Uterus (tissue), 4 donors: ENCODE results near the gene ARR3. TPM values are rescaled to one million over a fixed set of nuclear protein-coding genes. Genes with fewer than 3 reads are reported as not detected.

ENCODE experiments used
- DNase-seq, 2 donors: peaks; one replicate each; pipeline ENCODE4 v3.0.0-alpha.2; 2019 to 2020
- H3K27ac ChIP-seq, 2 donors: fragments of 200-600 bp; sonication (generic); 1 replicate in 1 of 2; 2 replicates in 1 of 2; pipeline ENCODE4 v1.5.1; 2016 to 2018
- H3K27me3 ChIP-seq, 2 donors: fragments of 200-600 bp; sonication (generic); one replicate each; pipeline ENCODE4 v1.5.1; 2018 to 2019; ENCODE audit warnings: control low read depth in 1 of 2
- H3K36me3 ChIP-seq, 2 donors: fragments of 200-600 bp; sonication (generic); one replicate each; pipeline ENCODE4 v1.5.1; 2019; ENCODE audit warnings: control low read depth in 1 of 2
- H3K4me1 ChIP-seq, 2 donors: fragments of 200-600 bp; sonication (generic); one replicate each; pipeline ENCODE4 v1.5.1; 2018 to 2019; ENCODE audit warnings: control low read depth in 1 of 2
- H3K4me3 ChIP-seq, 2 donors: fragments of 200-600 bp; sonication (generic); 1 replicate in 1 of 2; 2 replicates in 1 of 2; pipeline ENCODE4 v1.5.1; 2018 to 2019; ENCODE audit warnings: mild to moderate bottlenecking in 1 of 2
- H3K9me3 ChIP-seq, 2 donors: fragments of 200-600 bp; sonication (generic); one replicate each; pipeline ENCODE4 v1.5.1; 2019; ENCODE audit warnings: control low read depth in 1 of 2
- POLR2A ChIP-seq, 2 donors: fragments of 450-650 bp; IDR thresholded peaks; one replicate each; pipeline ENCODE4 v1.6.1; 2016; ENCODE audit warnings: antibody characterized with exemption in 2 of 2, mild to moderate bottlenecking in 1 of 2, moderate library complexity in 1 of 2
- intact Hi-C: fragments of 100-400 bp; cut with DNase I; formaldehyde crosslinking; loops from one replicate; pipeline ENCODE4 v1.15.1; 2023; ENCODE audit warnings: low total_unique reads
- small RNA-seq: library from RNA; depleted of rRNA; stranded (forward); fragments of <200 nt; gene quantifications from one replicate; pipeline ENCODE3, GENCODE V24; 2016
- total RNA-seq, 4 donors: library from RNA; depleted of rRNA in 3 of 4; stranded (reverse); fragments of >200 nt in 3 of 4; gene quantifications; one replicate each; pipeline versions ENCODE4 v1.1.0 to v1.2.4, GENCODE V29; 2014 to 2023
- TF ChIP-seq, protein P1 (sequence below), 4 experiments: fragments of 200-600 bp in 2 of 4; fragments of 450-650 bp in 2 of 4; sonication (generic) in 2 of 4; IDR thresholded peaks; one replicate each; pipeline ENCODE4 v1.5.1; 2016 to 2019; ENCODE audit warnings: antibody characterized with exemption in 4 of 4, mild to moderate bottlenecking in 2 of 4, moderate library complexity in 1 of 4
- donor health status: DM: yes; HTN: yes; CAD: no.

Gene ARR3
- total RNA-seq, 4 donors from 2014 or later, result not detected

DNA sequence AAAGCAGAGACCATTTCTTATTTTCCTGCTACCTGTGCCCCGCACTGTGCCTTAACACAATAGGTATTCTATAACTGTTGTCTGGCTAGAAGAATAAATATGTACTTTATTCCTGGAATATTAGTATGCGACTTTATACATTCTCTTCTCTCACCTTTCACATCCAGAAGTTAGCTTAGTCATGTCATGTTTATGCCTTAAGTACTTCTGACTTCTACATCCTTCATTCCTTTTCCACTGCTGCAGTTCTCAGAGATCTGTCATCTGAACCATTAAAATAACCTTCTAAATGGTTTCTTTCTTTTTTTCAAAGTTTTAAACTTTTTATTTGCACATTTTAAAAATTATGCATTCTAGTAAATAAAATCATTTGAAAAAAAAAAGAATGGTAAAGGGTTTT, 56.2 kb downstream of the ARR3 start:
- intact Hi-C loops, result no loop called here
- Histone ChIP-seq H3K27ac (no peak overlapping the region), H3K9me3 (no peaks in the 10 kb centered on the region), H3K4me1 (no peaks in the 10 kb centered on the region), H3K27me3 (no peaks in the 10 kb centered on the region), H3K4me3 (no peak overlapping the region), H3K36me3 (no peaks in the 10 kb centered on the region)
- TF ChIP-seq POLR2A (IDR thresholded peaks at IDR 0.05), result no peak
- TF ChIP-seq, protein P1, sequence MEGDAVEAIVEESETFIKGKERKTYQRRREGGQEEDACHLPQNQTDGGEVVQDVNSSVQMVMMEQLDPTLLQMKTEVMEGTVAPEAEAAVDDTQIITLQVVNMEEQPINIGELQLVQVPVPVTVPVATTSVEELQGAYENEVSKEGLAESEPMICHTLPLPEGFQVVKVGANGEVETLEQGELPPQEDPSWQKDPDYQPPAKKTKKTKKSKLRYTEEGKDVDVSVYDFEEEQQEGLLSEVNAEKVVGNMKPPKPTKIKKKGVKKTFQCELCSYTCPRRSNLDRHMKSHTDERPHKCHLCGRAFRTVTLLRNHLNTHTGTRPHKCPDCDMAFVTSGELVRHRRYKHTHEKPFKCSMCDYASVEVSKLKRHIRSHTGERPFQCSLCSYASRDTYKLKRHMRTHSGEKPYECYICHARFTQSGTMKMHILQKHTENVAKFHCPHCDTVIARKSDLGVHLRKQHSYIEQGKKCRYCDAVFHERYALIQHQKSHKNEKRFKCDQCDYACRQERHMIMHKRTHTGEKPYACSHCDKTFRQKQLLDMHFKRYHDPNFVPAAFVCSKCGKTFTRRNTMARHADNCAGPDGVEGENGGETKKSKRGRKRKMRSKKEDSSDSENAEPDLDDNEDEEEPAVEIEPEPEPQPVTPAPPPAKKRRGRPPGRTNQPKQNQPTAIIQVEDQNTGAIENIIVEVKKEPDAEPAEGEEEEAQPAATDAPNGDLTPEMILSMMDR (IDR thresholded peaks at IDR 0.05), result no peak
- DNase-seq, result no peak

- TF ChIP-seq, protein P1 (IDR thresholded peaks at IDR 0.05), result no peak
- no peak for TF ChIP-seq POLR2A (IDR thresholded peaks at IDR 0.05)
- Histone ChIP-seq H3K27ac (no peak overlapping the region), H3K36me3 (no peaks in the 10 kb centered on the region), H3K4me1 (no peaks in the 10 kb centered on the region), H3K27me3 (no peaks in the 10 kb centered on the region), H3K9me3 (no peaks in the 10 kb centered on the region), H3K4me3 (no peak overlapping the region)
- intact Hi-C loops, result no loop called here
- no peak for DNase-seq
Observed at GRCh38 chrX:70331161-70331560, 63.0 kb downstream of the ARR3 start.

Small RNA genes within 50 kb of the gene (small RNA-seq; reads per million reads assigned to genes)
- gene RNA5SP507, result not detected

Other genes starting within 250 kb of the ARR3 start
- gene AWAT2, start 218.4 kb upstream of the ARR3 start, total RNA-seq, result not detected
- gene OTUD6A, start 205.9 kb upstream of the ARR3 start, total RNA-seq, result not detected
- gene IGBP1, start 134.9 kb upstream of the ARR3 start, total RNA-seq, result 10 to 100 TPM; 33.8 to 90.4 (median 63.1) TPM
- gene DGAT2L6, start 90.9 kb upstream of the ARR3 start, total RNA-seq, result not detected
- not detected for gene AWAT1, start 33.7 kb upstream of the ARR3 start, total RNA-seq
- gene P2RY4, start 8.1 kb upstream of the ARR3 start, total RNA-seq, result under 1 TPM in 2 of 4 donors, not detected in 2; 0.41 to 0.64 TPM
- gene RAB41, start 13.8 kb downstream of the ARR3 start, total RNA-seq, result not detected
- 10 to 100 TPM; 16.3 to 49.2 (median 25.6) TPM for gene PDZD11, start 21.6 kb downstream of the ARR3 start, total RNA-seq
- 10 to 100 TPM in 1 of 4 donors, under 1 TPM in 1, not detected in 2; under 0.01 to 11.1 TPM for gene KIF4A, start 21.8 kb downstream of the ARR3 start, total RNA-seq
- gene GDPD2, start 155.0 kb downstream of the ARR3 start, total RNA-seq, result under 1 TPM in 1 of 4 donors, not detected in 3; 0.21 TPM
- 10 to 100 TPM in 3 of 4 donors, 1 to 10 TPM in 1; 4.9 to 72.6 (median 33.5) TPM for gene DLG3, start 176.5 kb downstream of the ARR3 start, total RNA-seq